GM18858 (cell line): ENCODE measurements around the gene ZP4.
A peak's percentile ranks its signal among the peaks of the same experiment; 100 is the strongest.
"Not testable (repeated sequence)": the region's sequence is repeated elsewhere in the genome, so short reads cannot be mapped to it uniquely, and the experiment has no call there.

Source experiments
- ATAC-seq: cut with Tn5 transposase; IDR thresholded peaks from one replicate; pipeline ENCODE4 v1.9.1; 2021; ENCODE audit not compliant: unreplicated experiment

ZP4 gene

DNA sequence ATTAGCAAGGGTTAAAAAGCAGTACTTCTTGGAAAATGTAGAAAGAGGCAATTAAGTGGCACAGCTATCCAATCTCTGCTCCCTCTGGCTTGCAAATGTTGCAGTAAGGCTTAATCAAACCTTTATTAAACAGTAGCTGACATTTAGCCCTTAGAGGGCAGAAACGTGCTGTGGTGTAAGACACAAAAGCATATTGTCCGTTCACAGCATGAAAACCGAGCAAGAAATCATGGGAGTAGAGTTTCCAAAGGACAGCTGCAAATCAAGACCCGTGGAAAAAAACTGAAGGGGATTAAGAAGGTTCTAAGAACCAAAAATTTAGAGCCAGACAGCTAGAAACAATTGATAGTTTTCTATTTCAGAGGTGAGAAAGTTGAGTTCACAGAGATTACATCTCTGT is 13.1 kb downstream of the ZP4 start:
- no peak for ATAC-seq

- ATAC-seq = no peak
These were observed 15.4 kb downstream of the ZP4 start for GRCh38 chr1:237875291-237875690.

DNA sequence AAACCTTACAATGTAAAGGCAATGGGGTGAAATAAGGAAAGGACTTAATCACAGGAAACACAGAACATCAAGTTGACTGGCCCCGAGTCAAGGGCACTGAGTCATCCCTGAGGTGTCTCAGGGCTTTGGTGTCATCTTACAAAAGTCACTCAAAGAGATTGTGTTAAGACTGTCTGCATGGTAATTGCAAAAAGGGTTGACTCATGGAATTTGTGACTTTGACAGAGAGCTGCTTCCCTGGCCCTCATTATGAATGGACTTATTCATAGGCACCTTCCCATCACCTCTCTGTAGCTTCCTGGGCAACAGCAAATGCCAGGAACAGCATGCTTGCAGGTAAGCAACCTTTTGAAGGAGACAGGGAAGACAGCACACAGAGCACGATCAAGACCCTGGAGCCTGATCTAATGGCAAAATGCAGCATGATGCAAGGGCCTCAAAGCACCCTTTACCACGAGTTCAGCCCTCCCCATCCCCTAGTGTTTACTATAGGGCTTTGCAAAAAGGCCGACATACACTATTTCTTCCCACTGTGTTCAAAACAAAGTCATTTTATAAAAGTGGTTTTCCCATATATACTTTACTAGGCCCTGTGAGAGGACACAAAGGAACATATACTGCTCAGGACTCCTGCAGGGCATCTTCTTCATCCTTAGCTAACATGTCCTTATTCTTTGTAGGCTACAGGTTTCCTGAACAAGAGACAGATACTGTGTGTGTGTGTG is 17.1 kb downstream of the ZP4 start:
- no peak for ATAC-seq

GRCh38 chr1:237868817-237869600 is 21.7 kb downstream of the ZP4 start:
- ATAC-seq = no peak

GRCh38 chr1:237867380-237867888 is 23.3 kb downstream of the ZP4 start:
- ATAC-seq = no peak

DNA sequence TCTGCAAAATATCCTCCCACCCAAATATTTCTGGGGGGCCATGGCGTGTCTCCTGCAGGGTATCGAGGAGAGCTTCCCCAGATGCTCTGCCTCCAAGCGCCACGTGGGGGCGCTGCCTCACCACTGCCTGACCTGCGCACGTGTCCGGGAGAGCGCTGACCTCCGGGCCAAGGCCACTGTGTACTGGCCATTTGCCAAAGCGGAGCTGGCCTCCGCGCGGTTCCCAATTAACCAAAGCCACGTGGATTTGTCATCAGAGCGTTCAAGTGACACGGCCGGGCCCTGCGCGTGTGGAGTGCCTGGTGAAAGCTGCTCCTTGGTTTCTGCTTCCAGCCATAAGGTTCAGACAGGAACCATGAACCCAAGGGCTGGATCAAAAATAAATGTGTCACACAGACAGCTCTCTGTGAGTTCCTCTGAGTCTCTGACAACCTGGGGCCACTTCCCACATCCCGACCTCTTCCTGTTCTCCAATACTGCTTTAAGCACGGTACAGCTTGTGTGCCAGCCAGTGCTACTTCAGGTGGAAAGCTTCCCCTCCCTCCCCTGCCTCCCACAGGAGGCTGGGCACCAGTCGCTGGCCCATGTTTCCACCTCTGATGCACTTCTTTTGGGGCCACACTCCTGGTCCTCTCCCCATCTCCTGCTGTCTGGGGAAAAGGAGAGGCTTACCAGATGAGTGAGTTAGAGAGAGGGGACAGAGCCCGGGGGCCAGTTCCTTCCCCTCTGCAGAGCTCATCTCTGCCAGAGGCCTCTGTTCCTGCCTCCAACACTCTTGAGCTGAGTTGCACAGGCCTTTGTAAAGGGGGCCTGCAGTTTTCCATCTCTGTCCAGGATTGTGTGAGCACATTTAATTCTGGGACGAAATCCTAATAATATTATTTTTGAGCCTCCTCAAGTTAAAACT is 26.1 kb downstream of the ZP4 start:
- peak; percentile 70 for ATAC-seq

- ATAC-seq = no peak
These were observed 27.5 kb downstream of the ZP4 start for GRCh38 chr1:237863234-237863633.

DNA sequence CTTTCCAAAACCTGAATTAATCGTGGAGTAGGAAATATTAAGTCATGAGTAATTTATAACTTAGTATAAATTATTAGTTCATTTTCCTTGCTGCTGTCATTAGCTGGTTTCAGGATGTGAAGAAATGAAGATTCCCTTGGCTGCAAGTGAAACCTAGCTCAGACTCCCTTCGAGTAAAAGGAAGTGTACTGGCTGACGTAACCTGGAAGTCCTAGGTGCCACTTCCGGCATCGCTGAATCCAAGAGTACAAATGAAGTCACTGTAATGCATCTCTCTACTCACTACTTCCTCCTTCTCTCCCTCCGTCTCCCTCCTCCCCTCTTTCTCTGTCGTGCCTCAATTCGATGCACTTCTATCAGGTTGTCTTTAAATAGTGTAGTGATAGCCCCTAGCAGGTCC is 28.8 kb downstream of the ZP4 start:
- ATAC-seq = no peak

GRCh38 chr1:237858992-237859391 is 31.7 kb downstream of the ZP4 start:
- no peak for ATAC-seq

DNA sequence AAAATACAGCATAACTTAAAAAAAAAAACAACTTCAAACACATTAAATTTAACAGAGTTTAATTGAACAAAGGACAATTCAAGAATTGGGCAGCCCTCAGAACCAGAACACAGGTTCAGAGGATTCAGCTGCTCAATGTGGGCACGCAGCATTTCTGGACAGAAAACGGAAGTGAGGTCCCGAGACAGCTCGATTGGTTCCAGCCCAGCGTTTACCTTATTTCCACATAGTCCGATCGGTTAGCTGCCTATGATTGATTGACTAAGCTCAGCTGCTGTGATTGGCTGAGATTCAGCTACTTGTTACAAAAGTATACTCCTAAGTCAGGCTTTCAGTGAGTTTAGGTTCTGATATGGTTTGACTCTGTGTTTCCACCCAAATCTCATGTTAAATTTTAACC is 33.3 kb downstream of the ZP4 start:
- no peak for ATAC-seq

DNA sequence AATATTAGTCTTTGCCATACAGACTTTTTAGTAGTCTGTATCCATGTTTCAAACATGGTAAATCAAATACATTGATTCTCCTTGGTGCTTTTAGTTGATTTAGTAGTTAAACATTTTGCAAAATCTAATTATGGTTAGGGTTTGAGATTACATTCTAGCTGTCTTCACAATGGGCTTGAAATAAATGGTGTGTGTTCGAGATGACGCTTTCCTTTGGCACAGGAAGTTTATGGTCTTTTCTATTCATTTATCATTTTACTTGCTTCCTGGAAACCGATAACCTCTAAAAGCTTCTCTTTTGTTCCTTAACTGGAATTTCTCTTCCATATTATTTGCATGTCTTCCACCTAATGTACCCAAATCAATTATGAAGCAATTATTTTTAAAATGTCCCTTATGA is 38.4 kb downstream of the ZP4 start:
- no peak for ATAC-seq

- no peak for ATAC-seq
These were observed 39.4 kb downstream of the ZP4 start for GRCh38 chr1:237851210-237851845.

GRCh38 chr1:237843516-237843915 is 47.2 kb downstream of the ZP4 start:
- not testable (repeated sequence) for ATAC-seq

DNA sequence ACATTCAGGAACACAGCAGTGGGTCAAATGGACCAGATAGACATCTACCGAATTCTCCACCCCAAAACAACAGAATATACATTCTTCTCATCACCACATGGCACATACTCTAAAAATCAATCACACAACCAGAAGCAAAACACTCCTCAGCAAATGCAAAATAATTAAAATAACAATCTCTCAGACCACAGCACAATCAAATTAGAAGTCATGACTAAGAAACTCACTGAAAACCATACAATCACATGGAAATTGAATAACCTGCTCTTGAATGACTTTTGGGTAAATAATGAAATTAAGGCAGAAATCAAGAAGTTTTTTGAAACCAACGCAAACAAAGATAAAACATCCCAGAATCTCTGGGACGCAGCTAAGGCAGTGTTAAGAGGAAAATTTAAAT is 49.2 kb downstream of the ZP4 start:
- no peak for ATAC-seq

- no peak for ATAC-seq
These were observed 51.7 kb downstream of the ZP4 start for GRCh38 chr1:237838904-237839534.

- no peak for ATAC-seq
These were observed 52.4 kb downstream of the ZP4 start for GRCh38 chr1:237838320-237838719.

DNA sequence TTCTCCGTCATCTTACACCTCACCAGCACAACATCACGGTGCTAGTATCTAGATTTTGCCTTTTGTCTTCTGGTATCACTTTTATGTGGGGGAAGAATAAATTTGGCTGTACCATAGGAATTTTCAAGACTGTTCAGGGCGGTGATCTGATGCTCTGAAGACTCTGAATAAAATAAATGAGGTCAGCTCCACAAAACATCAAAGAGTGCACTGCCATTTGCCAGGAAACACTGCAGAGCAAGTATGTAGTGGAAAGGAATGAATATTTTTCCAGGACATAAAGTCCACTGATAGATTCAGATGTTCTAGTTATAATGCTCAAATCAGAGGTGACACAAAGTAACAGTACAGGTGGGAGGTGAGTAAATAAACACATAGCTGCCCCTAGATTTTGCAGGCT is 56.3 kb downstream of the ZP4 start:
- ATAC-seq = no peak

DNA sequence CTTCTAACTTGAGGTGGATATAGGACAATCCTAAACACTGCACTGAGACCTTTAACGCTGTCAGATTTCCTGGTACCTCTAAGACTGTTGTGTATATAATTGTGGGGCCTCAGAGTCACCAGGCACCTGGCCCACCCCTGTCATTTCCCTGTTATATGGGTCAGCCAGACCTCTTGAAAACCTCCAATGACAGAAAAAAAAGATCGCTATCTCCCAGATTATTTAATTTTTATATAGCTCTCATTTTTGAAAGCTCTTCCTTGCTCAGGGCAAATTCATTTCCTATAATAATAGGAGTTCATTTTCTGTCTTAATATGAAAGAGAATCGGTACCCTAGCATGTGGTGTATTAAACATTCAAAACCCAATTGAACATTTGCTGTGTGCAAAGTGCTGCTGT is 56.7 kb downstream of the ZP4 start:
- no peak for ATAC-seq

- ATAC-seq = no peak
These were observed 57.9 kb downstream of the ZP4 start for GRCh38 chr1:237832858-237833257.
